Heart right ventricle (tissue), 16 donors: ENCODE data around the gene CDH2. TPM values are rescaled to one million over a fixed set of nuclear protein-coding genes. Genes with fewer than 3 reads are reported as not detected.

Source experiments
- ATAC-seq, 8 donors: fragments of 200-7000 bp; cut with Tn5 transposase; one replicate each; pipeline ENCODE4 v1.9.1; 2020; ENCODE audit warnings: mild to moderate bottlenecking in 8 of 8, moderate library complexity in 8 of 8, moderate number of reproducible peaks in 1 of 8
- DNase-seq, 2 donors: peaks; one replicate each; pipeline ENCODE4 v3.0.0-alpha.2; 2020
- H3K27ac ChIP-seq, 10 donors: fragments of 200-600 bp; sonication (generic) in 2 of 10; one replicate each; pipeline versions ENCODE4 v1.5.0 to v1.8.0; 2020 to 2022; ENCODE audit warnings: mild to moderate bottlenecking in 3 of 10
- H3K27me3 ChIP-seq, 7 donors: fragments of 200-600 bp; one replicate each; pipeline ENCODE4 v1.8.0; 2021 to 2022; ENCODE audit warnings: mild to moderate bottlenecking in 2 of 7
- H3K36me3 ChIP-seq, 9 donors: fragments of 200-600 bp; sonication (generic) in 1 of 9; one replicate each; pipeline versions ENCODE4 v1.5.0 to v1.8.0; 2020 to 2022; ENCODE audit warnings: mild to moderate bottlenecking in 2 of 9
- H3K4me1 ChIP-seq, 9 donors: fragments of 200-600 bp; sonication (generic) in 1 of 9; one replicate each; pipeline versions ENCODE4 v1.5.0 to v1.8.0; 2020 to 2022; ENCODE audit warnings: mild to moderate bottlenecking in 4 of 9
- H3K4me3 ChIP-seq, 10 donors: fragments of 200-600 bp; sonication (generic) in 2 of 10; one replicate each; pipeline versions ENCODE4 v1.5.0 to v1.8.0; 2020 to 2022; ENCODE audit warnings: mild to moderate bottlenecking in 7 of 10, moderate library complexity in 2 of 10
- H3K9me3 ChIP-seq, 11 donors: fragments of 200-600 bp in 10 of 11; sonication (generic) in 2 of 11; one replicate each; pipeline versions ENCODE4 v1.5.0 to v1.8.0; 2013 to 2022; ENCODE audit warnings: mild to moderate bottlenecking in 2 of 11, control low read depth in 1 of 11, moderate library complexity in 1 of 11
- CTCF ChIP-seq, 9 donors: fragments of 200-600 bp; sonication (generic) in 2 of 9; IDR thresholded peaks; one replicate each; pipeline versions ENCODE4 v1.5.0 to v1.8.0; 2021 to 2022; ENCODE audit warnings: antibody characterized with exemption in 9 of 9, mild to moderate bottlenecking in 5 of 9, moderate library complexity in 1 of 9
- WGBS, 2 donors: extraction: QIAGEN DNeasy Blood & Tissue Kit; methylation state at CpG; one replicate each; pipeline ENCODE4 v1.1.7; 2013; ENCODE audit warnings: inconsistent platforms in 1 of 2; 5-methylcytosine and 5-hydroxymethylcytosine counted together
- intact Hi-C, 10 donors: fragments of 100-400 bp; cut with DNase I; formaldehyde crosslinking; loops; one replicate each; pipeline versions ENCODE4 v1.11.1 to v1.14.2; 2022
- polyA plus RNA-seq, 2 donors: library from polyadenylated mRNA; stranded (reverse); fragments of 200-250 nt; gene quantifications; one replicate each; pipeline ENCODE4 v1.2.3, GENCODE V29; 2013
- total RNA-seq, 10 donors: library from RNA; stranded (reverse); fragmentation: NEBNext Ultra II Directional in 3 of 10; extraction: Animal tissue kit (Norgen Biotek cat#: 25700) in 3 of 10; gene quantifications; one replicate each; pipeline versions ENCODE4 v1.2.1 to v1.2.4, GENCODE V29; 2021 to 2023
- donor health status: Arrhythmogenic right ventricular cardiomyopathy.
- donor health status: ischemic (EF 13 %, LVEDD 7.1; RV severe dilation, severe dysfunction).
- donor health status: healthy with polysubstance abuse.
- donor health status: DM: no; HTN: yes; CAD: no.
- donor health status: DM: no; HTN: no; CAD: no.
- donor health status: ischemic (EF 25% LVEDD 6.9; RV normal size, moderate dysfunction).
- donor health status: ischemic (EF 25% LVEDD 5.7; RV mildly dilated, moderate dysfunction).
- donor health status: healthy.
- donor health status: DM: yes; HTN: yes; CAD: no.
- donor health status: Ischemic cardiomyopathy.
- donor health status: ischemic (EF 35%, LVEDD 5.7; RV mildly dilated, moderate dysfunction).
- donor health status: nonischemic (EF 11% LVEDD 7.7; RV severe dilation, severe dysfunction).
- donor health status: DM: yes; HTN: yes; CAD: no.
- donor health status: PGD.
- donor health status: ischemic (EF 29% LVEDD 5.4; RV normal size, mild dysfunction).
- donor health status: nonischemic (EF 23%, LVEDD 6.1; RV moderate dilation, normal function).

The CDH2 gene
- total and polyA plus RNA-seq, 12 donors: 50.3 to 575 (median 448) TPM

DNA sequence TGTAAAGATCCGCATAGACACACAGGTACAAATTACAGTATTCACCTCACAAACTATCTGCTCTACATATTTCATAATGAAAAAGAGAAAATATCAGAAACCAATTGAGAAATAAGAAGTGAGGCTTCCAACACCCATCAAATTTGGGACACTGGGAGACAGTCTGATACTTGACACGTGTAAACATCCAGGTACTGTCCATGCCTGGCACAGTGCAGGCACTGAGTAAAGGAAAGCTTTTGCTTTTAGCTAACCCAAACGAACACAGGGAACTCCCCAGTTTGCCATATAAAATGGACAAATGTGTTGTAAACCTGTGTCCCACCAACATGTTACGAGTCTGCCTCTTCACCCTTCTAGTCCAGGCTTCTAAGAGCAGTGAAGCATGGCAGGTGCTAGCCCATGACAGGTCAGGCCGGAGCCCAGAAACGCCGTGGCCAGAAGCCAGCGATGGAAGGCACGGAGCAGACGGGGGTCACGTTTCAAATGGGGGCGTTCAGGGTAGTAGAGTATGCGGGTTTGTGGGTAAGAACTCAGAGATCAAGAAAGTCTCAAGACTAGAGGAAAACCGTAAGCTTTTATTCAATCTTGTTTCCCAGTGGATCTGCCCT, 27.0 kb downstream of the CDH2 start:
- H3K4me1 ChIP-seq: peaks cover 0 to 91% (median 41%) of the 10 kb centered on the region in 9 donors
- H3K27ac ChIP-seq: peak overlapping the region in 9 of 10 donors; percentile 10 to 76 (median 38)
- DNase-seq (peak in 1 of 2 donors; percentile 39), ATAC-seq (peak in 7 of 8 donors; percentile 29 to 66 (median 55))
- WGBS, 2 donors: 56 to 63% methylated on average over 14 of the region's 14 CpGs
- no peak overlapping the region for H3K4me3 ChIP-seq
- TF ChIP-seq CTCF (IDR thresholded peaks at IDR 0.05): no peak
- no peaks in the 10 kb centered on the region for H3K9me3 ChIP-seq
- intact Hi-C loops: loop anchor here in 2 of 10 donors (5.0 to 10.0 kb wide), 2 partner anchors 38 to 285 kb away; no protein-coding TSS in a partner anchor
- H3K36me3 ChIP-seq: no peaks in the 10 kb centered on the region
- no peaks in the 10 kb centered on the region for H3K27me3 ChIP-seq

DNA sequence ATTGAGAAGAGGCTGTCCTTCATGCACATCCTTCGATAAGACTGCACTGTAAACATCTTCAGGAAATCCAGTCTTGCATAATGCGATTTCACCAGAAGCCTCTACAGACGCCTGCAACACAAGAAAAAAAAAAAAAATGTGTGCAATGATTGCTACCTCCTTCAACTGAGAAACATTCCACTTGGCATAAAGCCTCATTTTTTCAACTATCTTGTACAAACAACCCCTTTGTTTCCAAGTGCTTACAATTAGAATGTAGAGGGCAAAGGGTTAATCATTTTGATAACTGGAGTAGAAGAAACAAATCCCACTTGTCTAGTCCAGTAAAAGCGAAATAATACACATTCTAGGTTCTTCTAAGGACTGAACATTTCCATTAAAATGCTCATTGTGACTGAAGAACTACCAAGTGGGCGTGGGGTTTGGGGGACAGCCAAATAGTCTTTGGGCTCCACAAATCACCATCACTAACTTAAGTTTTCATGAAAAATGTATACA, 29.2 kb downstream of the CDH2 start:
- no peak for TF ChIP-seq CTCF (IDR thresholded peaks at IDR 0.05)
- peak overlapping the region in 4 of 10 donors; percentile 0 to 39 (median 10) for H3K27ac ChIP-seq
- H3K27me3 ChIP-seq: no peaks in the 10 kb centered on the region
- 22 to 29% methylated on average over 5 of the region's 5 CpGs for WGBS, 2 donors
- H3K4me1 ChIP-seq: peaks cover 0 to 75% (median 31%) of the 10 kb centered on the region in 9 donors
- H3K4me3 ChIP-seq: no peak overlapping the region
- DNase-seq (no peak), ATAC-seq (no peak)
- no peaks in the 10 kb centered on the region for H3K36me3 ChIP-seq
- intact Hi-C loops: loop anchor here in 1 of 10 donors (2.0 kb wide), 1 partner anchor 15 kb away; no protein-coding TSS in a partner anchor
- no peaks in the 10 kb centered on the region for H3K9me3 ChIP-seq

- intact Hi-C loops: no loop called here
- no peak overlapping the region for H3K4me3 ChIP-seq
- H3K4me1 ChIP-seq: peaks cover 0 to 59% (median 23%) of the 10 kb centered on the region in 9 donors
- H3K27me3 ChIP-seq: no peaks in the 10 kb centered on the region
- no peaks in the 10 kb centered on the region for H3K36me3 ChIP-seq
- 32 to 34% methylated on average over 2 of the region's 2 CpGs for WGBS, 2 donors
- no peak for ATAC-seq
- H3K27ac ChIP-seq: no peak overlapping the region
- no peak for DNase-seq
- no peaks in the 10 kb centered on the region for H3K9me3 ChIP-seq
- TF ChIP-seq CTCF (IDR thresholded peaks at IDR 0.05): no peak
These were observed 33.2 kb downstream of the CDH2 start for GRCh38 chr18:28143725-28144124.

DNA sequence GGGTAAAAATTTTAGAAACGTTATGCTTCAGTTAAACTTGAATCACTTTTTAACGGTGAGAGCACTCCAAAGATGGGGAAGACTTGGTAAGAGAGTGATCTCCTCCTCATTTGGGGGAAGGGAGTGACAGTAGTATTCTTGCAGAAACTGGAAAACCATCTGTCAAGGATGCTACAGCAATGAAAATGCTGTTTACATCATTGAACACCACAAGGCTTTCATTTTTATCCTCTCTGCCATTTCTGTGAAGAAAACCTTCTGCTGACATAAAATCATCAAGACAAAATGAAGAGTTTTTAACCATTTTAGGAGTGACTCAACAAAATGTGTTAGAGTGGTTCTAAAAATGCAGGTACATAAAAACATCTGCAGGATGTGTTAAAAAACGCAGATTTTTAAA, 38.1 kb downstream of the CDH2 start:
- no peak overlapping the region for H3K4me3 ChIP-seq
- peaks cover 0 to 47% (median 15%) of the 10 kb centered on the region in 9 donors for H3K4me1 ChIP-seq
- H3K9me3 ChIP-seq: no peaks in the 10 kb centered on the region
- DNase-seq: no peak
- H3K27ac ChIP-seq: no peak overlapping the region
- H3K36me3 ChIP-seq: no peaks in the 10 kb centered on the region
- intact Hi-C loops: no loop called here
- H3K27me3 ChIP-seq: no peaks in the 10 kb centered on the region
- no peak for TF ChIP-seq CTCF (IDR thresholded peaks at IDR 0.05)
- no peak for ATAC-seq
- WGBS, 2 donors: 67 to 77% methylated on average over 3 of the region's 3 CpGs
